Vagina (tissue), 2 donors: Measurements from ENCODE around the gene SAFB. TPM values are rescaled to one million over a fixed set of nuclear protein-coding genes. Genes with fewer than 3 reads are reported as not detected.

Experiments
- DNase-seq, 2 donors: peaks; one replicate each; pipeline ENCODE4 v3.0.0-alpha.2; 2017; ENCODE audit errors: extremely low spot score in 2 of 2
- H3K27ac ChIP-seq: fragments of 200-600 bp; sonication (generic); one replicate; pipeline ENCODE4 v1.5.1; 2019
- H3K27me3 ChIP-seq: fragments of 200-600 bp; sonication (generic); one replicate; pipeline ENCODE4 v1.5.1; 2019
- H3K36me3 ChIP-seq, 2 donors: fragments of 200-600 bp; sonication (generic); one replicate each; pipeline ENCODE4 v1.5.1; 2017 to 2019
- H3K4me1 ChIP-seq: fragments of 200-600 bp; sonication (generic); one replicate; pipeline ENCODE4 v1.5.1; 2019
- H3K4me3 ChIP-seq, 2 donors: fragments of 200-600 bp; sonication (generic); 1 replicate in 1 of 2; 2 replicates in 1 of 2; pipeline ENCODE4 v1.5.1; 2016 to 2019
- H3K9me3 ChIP-seq: fragments of 200-600 bp; sonication (generic); one replicate; pipeline ENCODE4 v1.5.1; 2019
- POLR2A ChIP-seq, 2 donors: fragments of 450-650 bp; IDR thresholded peaks; one replicate each; pipeline ENCODE4 v1.6.1; 2017; ENCODE audit warnings: antibody characterized with exemption in 2 of 2, mild to moderate bottlenecking in 2 of 2, moderate library complexity in 2 of 2
- POLR2AphosphoS5 ChIP-seq, 2 donors: sonication (generic); formaldehyde crosslinking; IDR thresholded peaks; one replicate each; pipeline ENCODE4 v1.9.0; 2017; ENCODE audit warnings: antibody characterized with exemption in 2 of 2, mild to moderate bottlenecking in 2 of 2, low read depth in 1 of 2; ENCODE audit not compliant: insufficient read depth in 1 of 2
- intact Hi-C: fragments of 100-400 bp; cut with DNase I; formaldehyde crosslinking; loops from one replicate; pipeline ENCODE4 v1.15.1; 2023
- total RNA-seq: library from RNA; depleted of rRNA; stranded (reverse); fragments of >200 nt; gene quantifications from one replicate; pipeline ENCODE4 v1.2.3, GENCODE V29; 2016
- TF ChIP-seq, protein P1 (sequence below), 3 experiments: fragments of 450-650 bp in 2 of 3; fragments of 200-600 bp in 1 of 3; sonication (generic) in 1 of 3; IDR thresholded peaks; one replicate each; pipeline ENCODE4 v1.5.1; 2017 to 2019; ENCODE audit warnings: antibody characterized with exemption in 3 of 3, mild to moderate bottlenecking in 2 of 3, moderate library complexity in 2 of 3

The SAFB gene
- total RNA-seq, 1 donor from 2014 or later: 145 TPM

DNA sequence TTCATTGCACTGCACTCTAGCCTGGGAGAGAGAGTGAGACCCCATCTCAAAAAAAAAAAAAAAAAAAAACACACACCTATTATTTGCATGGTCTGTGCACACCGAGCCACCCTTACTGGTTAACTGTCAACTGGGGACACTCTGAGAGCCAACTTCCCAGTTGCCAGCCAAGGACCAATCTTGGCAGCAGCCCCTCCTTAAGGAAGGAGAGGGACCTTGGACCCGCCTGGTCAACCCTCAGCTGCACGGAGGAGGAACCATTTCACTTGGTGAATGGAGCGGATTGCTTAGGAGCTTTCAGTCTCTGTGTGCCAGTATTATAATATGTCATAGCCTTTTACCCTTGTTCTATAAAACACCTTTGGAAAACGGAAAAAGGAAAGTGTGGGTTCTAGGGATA, 32.5 kb downstream of the SAFB start:
- Histone ChIP-seq H3K4me1 (no peaks in the 10 kb centered on the region), H3K27ac (no peak overlapping the region), H3K9me3 (no peaks in the 10 kb centered on the region), H3K27me3 (no peaks in the 10 kb centered on the region), H3K36me3 (peaks cover 7 to 92% of the 10 kb centered on the region in 2 donors), H3K4me3 (no peak overlapping the region)
- DNase-seq: no peak
- TF ChIP-seq POLR2AphosphoS5 (IDR thresholded peaks at IDR 0.05; ENCODE audit: insufficient read depth in 1 of 2, low read depth in 1 of 2) (no peak), POLR2A (IDR thresholded peaks at IDR 0.05) (no peak)
- TF ChIP-seq, protein P1, sequence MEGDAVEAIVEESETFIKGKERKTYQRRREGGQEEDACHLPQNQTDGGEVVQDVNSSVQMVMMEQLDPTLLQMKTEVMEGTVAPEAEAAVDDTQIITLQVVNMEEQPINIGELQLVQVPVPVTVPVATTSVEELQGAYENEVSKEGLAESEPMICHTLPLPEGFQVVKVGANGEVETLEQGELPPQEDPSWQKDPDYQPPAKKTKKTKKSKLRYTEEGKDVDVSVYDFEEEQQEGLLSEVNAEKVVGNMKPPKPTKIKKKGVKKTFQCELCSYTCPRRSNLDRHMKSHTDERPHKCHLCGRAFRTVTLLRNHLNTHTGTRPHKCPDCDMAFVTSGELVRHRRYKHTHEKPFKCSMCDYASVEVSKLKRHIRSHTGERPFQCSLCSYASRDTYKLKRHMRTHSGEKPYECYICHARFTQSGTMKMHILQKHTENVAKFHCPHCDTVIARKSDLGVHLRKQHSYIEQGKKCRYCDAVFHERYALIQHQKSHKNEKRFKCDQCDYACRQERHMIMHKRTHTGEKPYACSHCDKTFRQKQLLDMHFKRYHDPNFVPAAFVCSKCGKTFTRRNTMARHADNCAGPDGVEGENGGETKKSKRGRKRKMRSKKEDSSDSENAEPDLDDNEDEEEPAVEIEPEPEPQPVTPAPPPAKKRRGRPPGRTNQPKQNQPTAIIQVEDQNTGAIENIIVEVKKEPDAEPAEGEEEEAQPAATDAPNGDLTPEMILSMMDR (IDR thresholded peaks at IDR 0.05): no peak
- intact Hi-C loops: no loop called here

DNA sequence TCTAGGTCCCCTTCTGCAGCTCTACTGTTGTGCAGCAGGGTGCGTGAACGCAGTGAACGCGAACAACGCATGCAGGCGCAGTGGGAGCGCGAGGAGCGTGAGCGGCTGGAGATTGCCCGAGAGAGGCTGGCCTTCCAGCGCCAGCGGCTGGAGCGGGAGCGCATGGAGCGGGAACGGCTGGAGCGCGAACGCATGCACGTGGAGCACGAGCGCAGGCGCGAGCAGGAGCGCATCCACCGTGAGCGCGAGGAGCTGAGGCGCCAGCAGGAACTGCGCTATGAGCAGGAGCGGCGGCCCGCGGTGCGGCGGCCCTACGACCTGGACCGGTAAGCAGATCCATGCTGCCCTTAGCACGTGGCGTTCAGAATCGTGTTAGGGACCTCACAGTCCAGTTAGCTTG, 38.6 kb downstream of the SAFB start:
- no peaks in the 10 kb centered on the region for H3K27me3 ChIP-seq
- no peak overlapping the region for H3K4me3 ChIP-seq
- no peaks in the 10 kb centered on the region for H3K4me1 ChIP-seq
- TF ChIP-seq, protein P1 (IDR thresholded peaks at IDR 0.05): no peak
- TF ChIP-seq POLR2AphosphoS5 (IDR thresholded peaks at IDR 0.05; ENCODE audit: insufficient read depth in 1 of 2, low read depth in 1 of 2) (no peak), POLR2A (IDR thresholded peaks at IDR 0.05) (no peak)
- intact Hi-C loops: no loop called here
- H3K27ac ChIP-seq: no peak overlapping the region
- peaks cover 12 to 94% of the 10 kb centered on the region in 2 donors for H3K36me3 ChIP-seq
- no peaks in the 10 kb centered on the region for H3K9me3 ChIP-seq
- DNase-seq: no peak

DNA sequence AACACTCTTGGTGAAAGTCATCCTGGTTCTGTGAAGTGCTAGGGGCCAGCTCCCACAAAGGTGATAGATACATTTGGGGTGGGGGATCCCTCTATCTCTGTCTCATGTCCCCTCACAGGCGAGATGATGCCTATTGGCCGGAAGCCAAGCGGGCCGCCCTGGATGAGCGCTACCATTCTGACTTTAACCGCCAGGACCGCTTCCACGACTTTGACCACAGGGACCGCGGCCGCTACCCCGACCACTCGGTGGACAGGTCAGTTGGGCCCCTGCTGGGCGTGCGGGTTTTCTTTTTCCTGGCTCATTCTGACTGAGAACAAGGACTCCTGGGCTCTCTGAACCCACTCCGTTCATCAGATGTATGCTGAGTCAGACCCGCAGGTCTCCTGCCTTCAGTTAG, 41.0 kb downstream of the SAFB start:
- intact Hi-C loops: no loop called here
- Histone ChIP-seq H3K36me3 (peaks cover 5 to 93% of the 10 kb centered on the region in 2 donors), H3K4me3 (no peak overlapping the region), H3K9me3 (no peaks in the 10 kb centered on the region), H3K27ac (no peak overlapping the region), H3K27me3 (no peaks in the 10 kb centered on the region), H3K4me1 (no peaks in the 10 kb centered on the region)
- no peak for DNase-seq
- no peak for TF ChIP-seq POLR2A (IDR thresholded peaks at IDR 0.05)
- TF ChIP-seq, protein P1 (IDR thresholded peaks at IDR 0.05): no peak
- no peak for TF ChIP-seq POLR2AphosphoS5 (IDR thresholded peaks at IDR 0.05; ENCODE audit: insufficient read depth in 1 of 2, low read depth in 1 of 2)

DNA sequence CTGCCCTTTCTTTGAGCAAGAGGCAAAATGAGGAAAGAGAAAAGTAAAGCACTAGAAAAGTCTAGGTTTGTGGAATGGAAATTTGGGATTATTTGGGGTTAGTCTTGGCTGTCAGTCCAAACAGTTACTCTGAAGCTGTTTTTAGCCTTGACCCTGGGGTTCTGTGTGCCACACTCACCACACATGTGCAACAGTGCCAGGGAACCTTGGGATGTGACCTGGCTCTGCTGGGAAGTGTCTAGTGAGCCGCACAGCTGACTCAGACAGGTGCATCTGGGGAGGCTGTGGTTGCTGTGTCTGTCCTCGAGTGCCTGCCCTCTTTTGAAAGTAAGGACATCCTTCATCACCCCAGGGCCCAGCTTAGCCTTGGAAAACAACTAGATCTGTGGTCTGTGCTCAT, 41.6 kb downstream of the SAFB start:
- Histone ChIP-seq H3K27me3 (no peaks in the 10 kb centered on the region), H3K9me3 (no peaks in the 10 kb centered on the region), H3K27ac (no peak overlapping the region), H3K36me3 (peaks cover 5 to 93% of the 10 kb centered on the region in 2 donors), H3K4me1 (no peaks in the 10 kb centered on the region), H3K4me3 (no peak overlapping the region)
- intact Hi-C loops: no loop called here
- TF ChIP-seq, protein P1 (IDR thresholded peaks at IDR 0.05): no peak
- no peak for DNase-seq

DNA sequence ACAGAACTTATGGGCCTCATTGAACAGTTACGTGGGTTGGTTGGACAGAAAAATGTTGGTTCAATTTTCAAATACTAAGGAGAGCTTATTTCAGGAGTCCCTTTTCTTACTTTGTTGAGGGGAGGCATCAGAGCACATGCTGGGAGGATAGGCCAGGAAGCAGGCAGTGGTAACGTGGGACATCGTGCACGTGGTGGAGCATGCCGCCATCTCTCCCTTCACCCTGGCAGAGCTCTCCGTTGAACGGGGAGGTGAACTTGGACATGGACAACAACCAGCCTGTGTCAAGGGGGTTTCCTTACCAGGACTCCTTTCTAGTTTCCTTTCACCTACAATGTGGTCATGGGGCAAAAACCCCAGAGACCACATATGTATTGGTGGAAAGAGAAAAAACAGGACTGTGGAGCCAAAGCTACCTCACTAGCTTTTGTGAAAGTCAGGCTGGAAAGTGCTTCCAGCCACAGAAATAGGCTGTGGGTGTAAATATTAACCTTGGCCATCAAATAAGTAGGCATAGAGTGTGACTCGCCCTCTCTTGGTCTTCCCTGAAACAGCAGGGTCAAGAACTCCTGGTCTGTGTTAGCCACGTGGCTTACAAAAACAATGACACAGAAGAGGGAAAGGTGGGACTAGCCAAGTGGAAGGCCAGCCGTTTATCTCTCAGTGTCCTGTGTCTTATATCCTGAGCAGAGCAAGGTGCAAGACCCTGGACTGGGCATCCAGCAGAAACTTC, 43.1 kb downstream of the SAFB start:
- Histone ChIP-seq H3K9me3 (no peaks in the 10 kb centered on the region), H3K4me1 (no peaks in the 10 kb centered on the region), H3K36me3 (peaks cover 5 to 90% of the 10 kb centered on the region in 2 donors), H3K27me3 (no peaks in the 10 kb centered on the region), H3K4me3 (no peak overlapping the region), H3K27ac (no peak overlapping the region)
- TF ChIP-seq, protein P1 (IDR thresholded peaks at IDR 0.05): no peak
- TF ChIP-seq POLR2AphosphoS5 (IDR thresholded peaks at IDR 0.05; ENCODE audit: insufficient read depth in 1 of 2, low read depth in 1 of 2): no peak
- intact Hi-C loops: no loop called here
- no peak for DNase-seq
